ENCODE measurements around the gene MRPS2. TPM values are rescaled to one million over a fixed set of nuclear protein-coding genes. Genes with fewer than 3 reads are reported as not detected.

Gene MRPS2
- total RNA-seq, 1 experiment from 2014 or later = 84.4 TPM

DNA sequence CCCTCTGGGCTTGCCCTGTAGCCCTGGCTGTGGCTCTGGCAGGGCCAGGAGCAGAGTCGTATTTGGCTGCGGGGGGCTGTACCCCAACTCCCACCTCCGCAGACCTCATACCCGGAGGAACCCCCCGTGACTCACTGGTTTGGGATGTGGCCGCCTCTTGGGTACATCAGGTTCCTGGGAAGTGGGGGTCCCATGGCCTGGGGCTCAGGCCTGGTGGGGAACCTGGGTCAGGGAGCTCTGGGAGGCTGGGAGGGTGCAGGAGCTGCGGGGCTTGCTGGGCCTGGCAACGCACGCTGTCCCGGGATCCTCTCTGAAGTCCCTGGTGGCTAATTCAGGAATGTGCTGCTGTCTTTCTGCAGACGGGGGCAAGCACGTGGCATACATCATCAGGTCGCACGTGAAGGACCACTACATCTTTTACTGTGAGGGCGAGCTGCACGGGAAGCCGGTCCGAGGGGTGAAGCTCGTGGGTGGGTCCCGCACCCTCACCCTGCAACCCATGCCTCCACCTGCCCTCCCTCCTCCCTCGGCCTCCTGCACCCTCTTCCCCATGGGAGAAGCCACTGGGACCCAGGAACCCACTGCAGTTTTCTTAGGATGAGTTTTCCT lies 23.1 kb downstream of the MRPS2 start:
- Histone ChIP-seq H3F3A (ENCODE audit: insufficient read depth, low read depth) (no peaks in the 10 kb centered on the region), H3K4me2 (no peak overlapping the region), H2AFZ (no peak overlapping the region), H3K9me3 (ENCODE audit: insufficient read depth, low read depth) (no peaks in the 10 kb centered on the region), H3K36me3 (ENCODE audit: low read depth) (no peaks in the 10 kb centered on the region), H3K9me2 (ENCODE audit: insufficient read depth) (no peaks in the 10 kb centered on the region), H4K20me1 (ENCODE audit: insufficient read depth) (no peaks in the 10 kb centered on the region), H3K27ac (no peak overlapping the region), H3K4me1 (replicated peaks; ENCODE audit: insufficient read depth) (no peaks in the 10 kb centered on the region), H3K27me3 (ENCODE audit: insufficient read depth, low read depth) (peaks cover 55% of the 10 kb centered on the region), H3K4me3 (no peak overlapping the region), H3K79me2 (ENCODE audit: low read depth) (no peaks in the 10 kb centered on the region)
- CTCF ChIA-PET = no interaction called here
- no TSS peak for BruUV-seq (replicated peaks)
- intact Hi-C loops (cut with micrococcal nuclease; ENCODE audit: unreplicated experiment) = no loop called here
- no peak for DNase-seq
- POLR2A ChIA-PET (ENCODE audit: unreplicated experiment) = no interaction called here
- TF ChIP-seq EZH2 (IDR thresholded peaks at IDR 0.05; ENCODE audit: low read depth) = no peak
- TF ChIP-seq, protein P1, sequence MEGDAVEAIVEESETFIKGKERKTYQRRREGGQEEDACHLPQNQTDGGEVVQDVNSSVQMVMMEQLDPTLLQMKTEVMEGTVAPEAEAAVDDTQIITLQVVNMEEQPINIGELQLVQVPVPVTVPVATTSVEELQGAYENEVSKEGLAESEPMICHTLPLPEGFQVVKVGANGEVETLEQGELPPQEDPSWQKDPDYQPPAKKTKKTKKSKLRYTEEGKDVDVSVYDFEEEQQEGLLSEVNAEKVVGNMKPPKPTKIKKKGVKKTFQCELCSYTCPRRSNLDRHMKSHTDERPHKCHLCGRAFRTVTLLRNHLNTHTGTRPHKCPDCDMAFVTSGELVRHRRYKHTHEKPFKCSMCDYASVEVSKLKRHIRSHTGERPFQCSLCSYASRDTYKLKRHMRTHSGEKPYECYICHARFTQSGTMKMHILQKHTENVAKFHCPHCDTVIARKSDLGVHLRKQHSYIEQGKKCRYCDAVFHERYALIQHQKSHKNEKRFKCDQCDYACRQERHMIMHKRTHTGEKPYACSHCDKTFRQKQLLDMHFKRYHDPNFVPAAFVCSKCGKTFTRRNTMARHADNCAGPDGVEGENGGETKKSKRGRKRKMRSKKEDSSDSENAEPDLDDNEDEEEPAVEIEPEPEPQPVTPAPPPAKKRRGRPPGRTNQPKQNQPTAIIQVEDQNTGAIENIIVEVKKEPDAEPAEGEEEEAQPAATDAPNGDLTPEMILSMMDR (conservative IDR thresholded peaks at IDR 0.05) = no peak

DNA sequence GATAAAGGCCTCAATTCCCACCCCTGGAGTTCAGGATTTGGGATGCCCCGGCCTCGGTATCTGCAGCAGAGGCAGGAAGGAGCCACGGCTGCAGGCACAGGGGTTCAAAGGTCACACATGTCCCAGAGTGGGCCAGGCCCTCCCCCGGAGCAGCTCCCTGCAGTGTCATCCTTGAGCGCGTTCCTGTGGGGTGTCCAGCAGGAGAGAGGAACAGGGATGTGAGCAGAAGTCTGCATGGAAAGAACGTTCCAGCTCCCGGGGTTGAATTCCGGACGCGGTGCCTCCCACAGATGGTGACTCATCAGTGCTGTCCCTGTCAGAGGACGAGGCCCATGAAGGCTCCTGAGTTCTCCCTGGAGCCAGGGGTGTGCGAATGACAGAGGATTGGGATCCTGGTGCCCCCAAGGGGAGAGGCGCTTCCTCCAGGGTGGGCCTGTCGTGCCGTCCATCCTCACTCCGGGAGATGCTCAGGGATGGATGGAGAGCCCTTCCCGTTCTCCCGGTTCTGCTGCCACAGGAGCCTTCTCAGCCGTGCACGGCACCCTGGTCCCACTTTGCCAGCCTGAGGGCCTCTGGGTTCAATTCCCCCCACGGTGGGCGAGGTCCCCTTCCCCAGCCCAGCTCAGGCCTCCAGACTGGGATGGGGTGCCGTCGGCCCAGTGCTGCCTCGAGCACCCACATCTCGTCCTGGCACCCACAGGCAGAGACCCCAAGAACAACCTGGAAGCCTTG lies 23.8 kb downstream of the MRPS2 start:
- TF ChIP-seq, protein P1 (conservative IDR thresholded peaks at IDR 0.05) = no peak
- no peak for TF ChIP-seq EZH2 (IDR thresholded peaks at IDR 0.05; ENCODE audit: low read depth)
- Histone ChIP-seq H3K9me2 (ENCODE audit: insufficient read depth) (no peaks in the 10 kb centered on the region), H3K4me1 (replicated peaks; ENCODE audit: insufficient read depth) (no peaks in the 10 kb centered on the region), H3K4me2 (no peak overlapping the region), H3K36me3 (ENCODE audit: low read depth) (no peaks in the 10 kb centered on the region), H2AFZ (no peak overlapping the region), H3K79me2 (ENCODE audit: low read depth) (no peaks in the 10 kb centered on the region), H4K20me1 (ENCODE audit: insufficient read depth) (no peaks in the 10 kb centered on the region), H3K9me3 (ENCODE audit: insufficient read depth, low read depth) (no peaks in the 10 kb centered on the region), H3K4me3 (no peak overlapping the region), H3K27me3 (ENCODE audit: insufficient read depth, low read depth) (peaks cover 54% of the 10 kb centered on the region), H3K27ac (no peak overlapping the region), H3F3A (ENCODE audit: insufficient read depth, low read depth) (no peaks in the 10 kb centered on the region)
- no TSS peak for BruUV-seq (replicated peaks)
- DNase-seq = no peak
- CTCF ChIA-PET = no interaction called here
- intact Hi-C loops (cut with micrococcal nuclease; ENCODE audit: unreplicated experiment) = no loop called here
- POLR2A ChIA-PET (ENCODE audit: unreplicated experiment) = no interaction called here

DNA sequence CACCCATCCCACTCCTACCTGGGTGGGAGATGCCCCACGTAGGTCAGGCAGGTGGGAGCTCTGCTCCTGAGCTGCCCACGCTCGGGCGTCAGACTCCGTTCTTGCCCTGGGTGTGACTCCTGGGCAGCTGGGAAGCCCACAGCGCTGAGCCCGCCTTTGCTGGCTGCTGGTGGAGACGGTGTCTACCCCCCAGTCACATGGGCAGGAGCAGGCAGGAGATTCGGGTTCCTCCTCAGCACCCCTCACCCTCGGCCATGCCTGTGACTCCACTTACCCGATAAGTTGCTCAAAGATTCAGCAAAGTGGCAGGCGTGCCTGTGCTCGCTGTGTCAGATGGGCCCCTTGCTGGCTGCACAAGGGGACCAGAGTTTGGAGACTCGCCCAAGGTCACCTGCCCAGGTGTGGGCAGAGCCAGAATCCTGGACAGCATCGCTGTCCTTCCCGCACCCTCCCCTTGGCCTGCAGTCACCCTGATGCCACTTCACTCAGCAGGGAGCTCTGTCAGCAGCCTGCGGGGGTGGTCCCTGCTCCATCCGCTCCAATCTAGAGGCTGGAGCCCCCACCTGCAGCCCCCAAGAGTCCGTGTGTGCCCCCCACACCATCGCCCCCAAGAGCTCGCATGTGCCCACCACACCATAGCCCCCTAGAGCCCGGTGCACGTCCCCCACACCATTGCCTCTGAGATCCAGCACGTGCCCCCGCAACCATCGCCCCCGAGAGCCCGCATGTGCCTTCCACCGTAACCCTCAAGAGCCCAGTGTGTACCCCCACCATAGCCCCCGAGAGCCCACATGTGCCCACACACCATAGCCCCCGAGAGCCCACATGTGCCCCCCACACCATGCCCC lies 25.0 kb downstream of the MRPS2 start:
- POLR2A ChIA-PET (ENCODE audit: unreplicated experiment) = no interaction called here
- Histone ChIP-seq H3K9me3 (ENCODE audit: insufficient read depth, low read depth) (no peaks in the 10 kb centered on the region), H3F3A (ENCODE audit: insufficient read depth, low read depth) (no peaks in the 10 kb centered on the region), H3K36me3 (ENCODE audit: low read depth) (no peaks in the 10 kb centered on the region), H2AFZ (no peak overlapping the region), H3K27ac (no peak overlapping the region), H4K20me1 (ENCODE audit: insufficient read depth) (no peaks in the 10 kb centered on the region), H3K4me2 (no peak overlapping the region), H3K4me3 (no peak overlapping the region), H3K27me3 (ENCODE audit: insufficient read depth, low read depth) (peaks cover 55% of the 10 kb centered on the region), H3K9me2 (ENCODE audit: insufficient read depth) (no peaks in the 10 kb centered on the region), H3K4me1 (replicated peaks; ENCODE audit: insufficient read depth) (no peaks in the 10 kb centered on the region), H3K79me2 (ENCODE audit: low read depth) (no peaks in the 10 kb centered on the region)
- TF ChIP-seq, protein P1 (conservative IDR thresholded peaks at IDR 0.05) = no peak
- no peak for TF ChIP-seq EZH2 (IDR thresholded peaks at IDR 0.05; ENCODE audit: low read depth)
- DNase-seq = no peak
- BruUV-seq (replicated peaks) = no TSS peak
- intact Hi-C loops (cut with micrococcal nuclease; ENCODE audit: unreplicated experiment) = no loop called here
- CTCF ChIA-PET = no interaction called here
